MV-4-11 (cell line): ENCODE measurements around the gene DLD.
"Not testable (repeated sequence)": the region's sequence is repeated elsewhere in the genome, so short reads cannot be mapped to it uniquely, and the experiment has no call there.

Experiments
- DNase-seq: peaks from one replicate; lab custom pipeline; 2025; lab: John Stamatoyannopoulos, UW

The DLD gene, protein sequence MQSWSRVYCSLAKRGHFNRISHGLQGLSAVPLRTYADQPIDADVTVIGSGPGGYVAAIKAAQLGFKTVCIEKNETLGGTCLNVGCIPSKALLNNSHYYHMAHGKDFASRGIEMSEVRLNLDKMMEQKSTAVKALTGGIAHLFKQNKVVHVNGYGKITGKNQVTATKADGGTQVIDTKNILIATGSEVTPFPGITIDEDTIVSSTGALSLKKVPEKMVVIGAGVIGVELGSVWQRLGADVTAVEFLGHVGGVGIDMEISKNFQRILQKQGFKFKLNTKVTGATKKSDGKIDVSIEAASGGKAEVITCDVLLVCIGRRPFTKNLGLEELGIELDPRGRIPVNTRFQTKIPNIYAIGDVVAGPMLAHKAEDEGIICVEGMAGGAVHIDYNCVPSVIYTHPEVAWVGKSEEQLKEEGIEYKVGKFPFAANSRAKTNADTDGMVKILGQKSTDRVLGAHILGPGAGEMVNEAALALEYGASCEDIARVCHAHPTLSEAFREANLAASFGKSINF

GRCh38 chr7:107890962-107891635 lies at the start of gene DLD:
Gene DLD (plus strand): TSS chr7:107891183. CDS start chr7:107891251, 68 bp downstream.
- peak; percentile 89 for DNase-seq

- no peak for DNase-seq
Observed at GRCh38 chr7:107842213-107842612, 48.8 kb upstream of the DLD start.

DNA sequence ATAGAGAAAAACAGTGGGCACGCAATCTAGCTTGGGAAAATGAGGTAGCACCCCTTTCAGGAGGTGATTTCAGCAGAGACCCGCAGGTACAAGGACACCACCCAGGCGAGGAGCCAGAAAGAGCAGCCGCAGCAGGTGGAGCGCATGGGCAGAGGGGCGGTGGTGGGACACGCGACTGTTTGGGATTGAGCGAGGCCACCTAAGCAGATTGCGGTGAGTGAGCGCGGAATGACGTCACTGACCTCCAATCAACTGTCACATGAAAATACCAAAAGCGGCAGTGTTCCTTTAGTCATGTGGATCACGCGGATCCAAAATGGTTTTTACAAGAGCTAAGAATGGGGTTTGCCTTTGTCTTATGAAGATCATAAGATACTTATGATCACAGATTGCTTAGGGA lies 47.8 kb upstream of the DLD start:
- no peak for DNase-seq

- DNase-seq, result peak; percentile 84
Observed at GRCh38 chr7:107846324-107846723, 44.7 kb upstream of the DLD start.

GRCh38 chr7:107847168-107847835 lies 43.7 kb upstream of the DLD start:
- peak; percentile 44 for DNase-seq

DNA sequence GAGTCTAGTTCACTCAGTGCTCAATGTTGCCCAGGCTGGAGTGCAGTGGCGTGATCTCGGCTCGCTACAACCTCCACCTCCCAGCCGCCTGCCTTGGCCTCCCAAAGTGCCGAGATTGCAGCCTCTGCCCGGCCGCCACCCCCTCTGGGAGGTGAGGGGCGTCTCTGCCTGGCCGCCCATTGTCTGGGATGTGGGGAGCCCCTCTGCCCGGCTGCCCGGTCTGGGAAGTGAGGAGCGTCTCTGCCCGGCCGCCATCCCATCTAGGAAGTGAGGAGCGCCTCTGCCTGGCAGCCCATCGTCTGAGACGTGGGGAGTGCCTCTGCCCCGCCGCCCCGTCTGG lies 43.2 kb upstream of the DLD start:
- DNase-seq, result not testable (repeated sequence)

- not testable (repeated sequence) for DNase-seq
Observed at GRCh38 chr7:107848211-107848610, 42.8 kb upstream of the DLD start.

DNA sequence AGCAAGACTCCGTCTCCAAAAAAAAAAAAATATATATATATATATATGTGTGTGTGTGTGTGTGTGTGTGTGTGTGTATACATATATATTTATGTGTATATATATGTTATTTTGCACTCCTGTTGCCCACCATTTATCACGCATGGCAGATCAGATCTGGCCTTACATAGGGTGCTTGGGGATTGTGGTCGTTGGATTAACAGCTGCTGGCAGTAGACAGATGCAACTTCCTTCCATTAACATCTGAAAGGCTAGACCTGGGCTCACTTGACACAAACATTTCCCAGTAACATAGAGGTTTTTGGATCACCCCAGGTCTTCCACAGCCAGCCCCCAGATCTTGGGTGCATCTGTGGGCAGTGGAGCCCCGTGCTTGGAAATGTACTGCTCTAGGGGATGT lies 40.8 kb upstream of the DLD start:
- no peak for DNase-seq

DNA sequence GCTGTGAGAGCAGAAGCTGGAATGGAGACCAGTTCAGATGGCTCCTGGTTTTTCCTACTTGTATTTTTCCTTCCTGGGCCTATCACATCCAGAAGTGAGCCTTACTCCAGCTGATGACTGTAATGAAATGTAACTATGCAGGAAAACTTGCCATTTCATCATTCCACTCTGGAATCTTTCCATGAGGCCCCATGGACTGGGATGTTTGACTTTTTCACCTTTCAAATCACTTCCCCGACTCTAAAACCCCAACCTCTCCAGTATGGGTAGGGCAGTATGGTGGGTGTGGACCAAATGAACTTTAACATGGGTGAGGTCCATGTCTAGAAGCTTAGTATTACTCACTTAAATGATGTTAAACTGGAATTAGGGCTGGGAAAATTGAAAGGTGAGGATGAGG lies 40.3 kb upstream of the DLD start:
- DNase-seq, result no peak

DNA sequence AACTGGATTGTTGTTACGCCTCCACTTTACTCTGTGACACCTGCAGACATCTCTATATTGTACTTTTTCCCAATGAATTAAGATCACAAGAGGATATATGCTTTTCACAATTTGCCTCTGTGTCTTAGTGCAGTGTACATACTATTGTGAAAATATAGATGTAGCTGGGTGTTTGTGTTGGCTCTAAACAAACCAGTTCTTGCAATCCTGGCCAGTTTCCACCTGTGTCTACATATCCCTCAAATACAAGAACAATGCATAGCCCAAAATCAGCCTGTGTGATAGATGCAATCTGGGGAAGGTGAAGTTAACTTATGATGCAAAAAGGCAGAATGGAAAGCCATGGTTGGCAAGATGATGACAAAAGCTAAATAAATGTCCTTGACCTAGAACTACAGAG lies 36.5 kb upstream of the DLD start:
- no peak for DNase-seq

- DNase-seq, result no peak
Observed at GRCh38 chr7:107854989-107855388, 36.0 kb upstream of the DLD start.

DNA sequence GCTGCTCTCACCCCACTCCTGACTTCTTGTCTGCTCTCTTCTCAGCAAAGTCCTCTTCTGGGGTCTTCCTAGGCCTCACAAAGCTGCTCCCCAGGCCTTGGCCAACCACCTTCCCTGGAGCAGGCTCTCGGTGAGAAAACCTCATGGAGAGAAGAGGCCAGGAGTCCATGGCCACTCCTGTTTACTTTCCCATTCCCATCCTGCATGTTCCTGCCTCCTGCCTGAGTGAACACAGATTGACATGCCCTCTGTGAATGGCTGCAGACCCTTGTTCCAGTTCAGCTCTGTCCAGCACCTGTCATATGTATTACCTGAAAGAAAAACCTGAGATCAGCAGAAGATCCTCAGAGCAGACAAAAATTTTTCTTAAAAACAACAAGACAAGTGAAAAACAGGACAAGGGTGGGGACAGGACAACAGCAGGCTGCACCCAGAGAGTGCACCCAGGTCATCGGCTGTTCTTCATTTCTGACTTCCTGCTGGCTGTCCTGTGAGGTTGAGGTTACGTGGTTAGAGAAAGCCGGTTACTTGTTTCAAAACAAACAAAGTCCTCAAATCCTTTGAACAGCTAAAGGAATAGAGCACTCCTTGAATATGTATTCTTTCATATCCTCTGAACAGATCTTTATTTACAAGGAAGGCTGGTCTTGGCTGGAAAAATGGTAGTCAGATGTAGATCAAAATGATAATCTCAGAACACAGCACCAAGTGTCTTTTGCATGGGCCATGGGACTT lies 34.0 kb upstream of the DLD start:
- peak; percentile 58 for DNase-seq

GRCh38 chr7:107857541-107857912 lies 33.5 kb upstream of the DLD start:
- no peak for DNase-seq

DNA sequence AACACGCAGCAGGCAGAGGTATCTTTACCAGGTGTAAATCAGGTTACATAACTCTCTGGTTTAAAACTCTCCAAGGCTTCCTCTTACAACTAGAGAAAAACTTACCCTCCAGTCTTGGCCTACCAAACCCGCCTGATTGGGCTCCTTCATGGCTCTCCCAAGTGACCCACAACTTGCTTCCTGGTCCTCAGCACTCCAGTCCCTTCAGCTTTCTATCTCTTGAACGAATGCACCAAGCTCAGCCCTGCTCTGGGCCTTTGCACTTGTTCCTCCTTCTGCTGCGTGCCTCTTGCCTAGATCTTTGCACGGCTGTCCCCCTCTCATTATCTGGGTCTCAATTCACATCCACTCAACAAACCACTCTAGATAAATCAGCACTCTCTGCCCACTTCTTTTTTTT lies 32.7 kb upstream of the DLD start:
- no peak for DNase-seq

DNA sequence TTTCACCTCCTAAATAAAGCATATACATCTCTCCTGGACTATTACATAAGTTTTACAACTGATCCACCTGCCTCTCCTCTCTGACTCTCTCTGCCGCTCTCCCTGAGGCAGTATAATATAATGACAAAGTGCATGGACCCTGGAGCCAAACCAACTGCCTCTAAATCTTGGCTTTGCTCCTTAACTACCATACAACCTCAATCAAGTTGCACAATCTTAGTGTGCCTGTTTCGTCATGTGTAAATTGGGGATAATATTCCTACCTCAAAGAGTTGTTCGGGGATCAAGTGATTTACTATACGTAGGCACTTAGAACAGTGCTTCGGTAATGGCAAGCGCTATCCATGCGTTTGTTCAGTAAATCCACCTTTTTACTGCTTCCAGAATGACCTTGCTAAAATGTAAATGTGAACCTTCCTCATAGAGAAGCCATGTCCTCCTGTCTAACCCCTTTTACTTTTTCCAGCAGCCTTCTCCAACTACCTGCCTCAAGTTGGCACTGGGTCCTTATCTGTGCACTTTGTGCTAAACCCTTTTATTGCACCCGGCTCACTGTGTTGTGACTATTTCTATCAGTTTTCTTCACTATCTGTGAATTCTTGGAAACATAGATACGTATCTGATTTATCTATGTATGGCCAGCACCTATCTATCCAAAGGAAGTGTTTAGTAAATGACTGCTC lies 30.6 kb upstream of the DLD start:
- DNase-seq, result no peak

DNA sequence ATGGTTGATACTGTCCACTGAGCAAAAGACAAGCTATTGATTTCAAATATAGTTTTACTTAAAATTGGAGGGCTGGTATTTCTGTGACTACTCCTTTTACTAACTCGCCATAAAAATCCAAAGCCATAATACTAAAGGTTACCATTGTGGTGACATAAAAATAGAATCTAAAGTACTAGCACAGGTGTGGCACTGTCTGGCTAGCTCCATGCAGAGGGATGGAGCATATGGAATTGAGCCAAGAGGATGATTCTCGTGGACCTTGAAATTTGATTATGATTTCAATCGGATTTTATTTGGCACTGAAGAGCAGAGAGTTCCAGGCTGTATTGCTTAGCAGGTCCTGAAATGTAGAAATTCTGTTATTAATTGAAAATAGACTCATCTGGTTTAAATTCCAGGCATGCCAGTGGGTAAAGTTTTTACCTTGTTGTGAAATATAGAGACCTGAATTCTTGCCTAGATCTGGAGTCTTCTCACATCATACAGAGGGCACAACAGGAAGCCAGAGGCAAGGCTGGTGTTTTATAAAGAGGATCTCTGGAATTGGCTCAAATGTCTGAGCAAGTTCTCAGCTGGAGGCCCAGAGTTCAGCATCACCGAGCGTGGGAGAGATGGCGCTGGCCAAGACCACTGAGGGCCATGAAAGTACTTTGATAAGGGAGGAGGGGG lies 29.9 kb upstream of the DLD start:
- DNase-seq, result no peak

DNA sequence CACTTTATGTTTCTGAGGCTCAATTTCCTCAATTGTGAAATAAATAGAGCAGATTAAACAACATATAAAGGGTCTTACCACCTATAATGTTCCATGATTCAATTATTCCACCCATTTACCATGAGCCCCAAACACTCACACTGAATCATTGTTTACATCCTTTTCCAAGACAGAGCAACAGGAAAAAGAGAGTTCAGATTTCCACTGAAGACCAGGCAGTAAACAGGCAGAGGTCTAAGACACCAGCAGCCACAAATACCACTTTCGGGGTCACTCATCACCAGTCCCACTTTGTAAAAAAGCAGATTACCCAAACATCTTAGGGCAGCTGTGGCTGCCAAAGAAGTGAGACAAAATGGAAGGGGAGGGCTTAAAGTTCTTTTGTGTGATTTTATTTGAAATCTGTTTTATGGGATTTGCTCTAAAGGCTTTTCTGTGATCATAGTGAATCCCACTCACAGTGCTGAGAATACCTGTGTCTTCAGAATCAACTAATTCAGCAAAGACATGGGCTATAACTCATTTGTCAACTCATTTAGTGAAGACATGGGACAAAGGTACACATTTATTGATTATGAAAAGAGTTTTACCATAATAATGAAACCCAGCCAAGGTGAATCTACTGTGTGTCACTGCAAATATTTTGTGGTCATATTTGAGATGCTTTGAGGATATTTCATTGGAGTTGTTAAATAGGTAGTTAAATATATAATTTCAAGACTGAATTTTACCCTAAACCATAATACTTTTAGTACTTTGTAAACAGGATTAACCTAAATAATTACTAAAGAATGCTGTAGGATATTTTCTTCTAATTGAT lies 24.8 kb upstream of the DLD start:
- no peak for DNase-seq

DNA sequence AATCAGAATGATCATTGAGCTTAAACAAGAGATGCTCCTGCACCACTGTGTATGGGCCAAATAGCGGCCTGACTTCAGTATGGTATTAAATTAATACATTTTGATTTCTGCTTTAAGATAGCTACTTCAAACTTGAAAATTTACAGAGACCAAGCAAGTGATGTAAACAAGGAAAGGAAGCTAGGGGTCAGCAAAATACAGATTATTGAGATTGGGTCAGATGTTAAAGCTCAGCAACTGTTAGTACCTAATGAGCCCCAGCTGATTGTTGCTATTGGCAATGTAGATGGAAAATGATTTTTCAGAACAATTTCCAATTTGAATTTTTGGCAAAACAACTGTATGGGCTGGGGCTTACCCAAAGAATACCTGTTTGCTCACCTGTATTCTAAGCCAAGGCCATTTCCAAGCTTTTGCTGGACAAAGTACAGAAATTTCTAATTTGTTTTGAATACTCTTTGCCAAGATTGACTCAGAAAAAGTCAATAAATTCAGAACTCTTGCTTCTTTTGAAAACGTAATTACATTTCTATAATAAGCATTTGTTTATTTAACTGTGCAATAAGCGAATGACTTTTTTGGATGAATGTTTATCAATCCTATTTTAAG lies 23.0 kb upstream of the DLD start:
- DNase-seq, result no peak

- DNase-seq, result no peak
Observed at GRCh38 chr7:107870427-107871000, 20.5 kb upstream of the DLD start.
